ENCODE results near the gene CDKN2C. TPM values are rescaled to one million over a fixed set of nuclear protein-coding genes. Genes with fewer than 3 reads are reported as not detected.

CDKN2C gene
- polyA plus RNA-seq, 1 of the 3 experiments (the other 2 are of a cell fraction), result 27.0 TPM

GRCh38 chr1:50959913-50960844, 9.9 kb upstream of the CDKN2C start, which contains the start of gene FAF1 (continued):
- peak; percentile 98 for TF ChIP-seq MAX (IDR thresholded peaks at IDR 0.05; ENCODE audit: low read depth)
- TF ChIP-seq GABPA (IDR thresholded peaks at IDR 0.05; ENCODE audit: low read depth), result peak; percentile 61
- peak; percentile 88 for TF ChIP-seq TAF1 (IDR thresholded peaks at IDR 0.05; ENCODE audit: borderline replicate concordance, low read depth, low read length)
- TF ChIP-seq IRF3 (IDR thresholded peaks at IDR 0.05; ENCODE audit: low read depth, low read length), result no peak
- TF ChIP-seq PBX3 (IDR thresholded peaks at IDR 0.05), result peak; percentile 41; the same call in 1 of the 2 replicates
- TF ChIP-seq REST (IDR thresholded peaks at IDR 0.05; ENCODE audit: low read depth, low read length), result peak; percentile 56; the same call in 1 of the 2 replicates

- Histone ChIP-seq H3K4me3 (ENCODE audit: low read depth in 2 of 2, low read length in 1 of 2) (no peak overlapping the region), H3K27ac (ENCODE audit: low read depth in 2 of 2, low read length in 1 of 2) (no peak overlapping the region), H3K9me3 (no peaks in the 10 kb centered on the region), H3K79me2 (ENCODE audit: insufficient read depth) (peaks cover 13% of the 10 kb centered on the region), H3K27me3 (ENCODE audit: insufficient read depth) (no peaks in the 10 kb centered on the region), H4K20me1 (ENCODE audit: insufficient read depth) (no peaks in the 10 kb centered on the region), H3F3A (replicated peaks; ENCODE audit: insufficient read depth) (peaks cover 20% of the 10 kb centered on the region), H2AFZ (ENCODE audit: low read depth) (no peak overlapping the region), H3K36me3 (replicated peaks in 1 of 2; ENCODE audit: control insufficient read depth in 1 of 2, insufficient read depth in 2 of 2, low read length in 1 of 2) (no peaks in the 10 kb centered on the region), H3K9ac (no peak overlapping the region), H3K4me2 (no peak overlapping the region), H3K4me1 (ENCODE audit: control insufficient read depth in 1 of 2, insufficient read depth in 2 of 2, low read depth in 1 of 2, low read length in 1 of 2) (no peaks in the 10 kb centered on the region; a peak in 1 of 4 replicates), H3K9me2 (no peaks in the 10 kb centered on the region)
- CTCF ChIA-PET, result no interaction called here
- no peak for TF ChIP-seq CTCF (IDR thresholded peaks at IDR 0.05)
- no peak for TF ChIP-seq MXI1 (IDR thresholded peaks at IDR 0.05; ENCODE audit: low read depth, low read length)
- TF ChIP-seq RAD21 (IDR thresholded peaks at IDR 0.05; ENCODE audit: low read length), result no peak
- TF ChIP-seq FOXJ3 (CRISPR knock-in tag; IDR thresholded peaks at IDR 0.05), result no peak
- no peak for TF ChIP-seq GABPA (IDR thresholded peaks at IDR 0.05; ENCODE audit: low read depth)
- TF ChIP-seq REST (IDR thresholded peaks at IDR 0.05; ENCODE audit: low read depth, low read length), result no peak
- TF ChIP-seq ELF1 (IDR thresholded peaks at IDR 0.05), result no peak
- no peak for TF ChIP-seq PBX3 (IDR thresholded peaks at IDR 0.05)
- TF ChIP-seq EP300 (IDR thresholded peaks at IDR 0.05; ENCODE audit: borderline replicate concordance in 1 of 2, low read depth in 1 of 2, low read length in 1 of 2), result no peak
- 94% methylated on average over 11 of the region's 11 CpGs for WGBS (ENCODE audit: low lambda C conversion rate)
- POLR2A ChIA-PET, result no interaction called here
- no peak for DNase-seq
Observed at GRCh38 chr1:50964863-50965262, 5.2 kb upstream of the CDKN2C start.

All from SK-N-SH (cell line).